IMR-90 (cell line): Measurements from ENCODE around the gene GALNT13. TPM values are rescaled to one million over a fixed set of nuclear protein-coding genes. Genes with fewer than 3 reads are reported as not detected.

Experiments used
- ATAC-seq: fragments of 200-7000 bp; cut with Tn5 transposase; 2 replicates; pipeline ENCODE4 v1.9.1; 2020; ENCODE audit warnings: low read depth, mild to moderate bottlenecking, moderate library complexity
- BruUV-seq: library from RNA; stranded (reverse); fragments of 400-500 nt; replicated peaks from 2 replicates; lab custom pipeline; 2021; lab: Mats Ljungman, UMichigan
- CTCF ChIA-PET: fragments of 300-600 bp; formaldehyde crosslinking; extraction: SDS; loops from one replicate; lab custom pipeline; 2021; ENCODE audit warnings: antibody characterized with exemption; lab: Yijun Ruan, JAX
- POLR2A ChIA-PET: fragments of 300-600 bp; sonication (Branson Sonifier 250); formaldehyde crosslinking; loops from one replicate; lab custom pipeline; 2022; ENCODE audit warnings: antibody characterized with exemption; ENCODE audit not compliant: unreplicated experiment; lab: Charles Lee
- DNase-seq: peaks from one replicate; pipeline ENCODE4 v3.0.0; 2013
- H2AFZ ChIP-seq: replicated peaks from 2 replicates; pipeline ENCODE3; 2013; ENCODE audit warnings: low read length, mild to moderate bottlenecking; ENCODE audit not compliant: poor library complexity
- H2AK5ac ChIP-seq: 2 replicates; pipeline ENCODE4 v1.6.1; 2013; ENCODE audit warnings: low read depth, low read length, inconsistent platforms
- H2AK9ac ChIP-seq: replicated peaks from 2 replicates; pipeline ENCODE3; 2013; ENCODE audit warnings: mild to moderate bottlenecking, low read depth, low read length, moderate library complexity; ENCODE audit not compliant: poor library complexity
- H2BK120ac ChIP-seq: 2 replicates; pipeline ENCODE4 v1.6.1; 2013; ENCODE audit warnings: low read depth, low read length, inconsistent platforms
- H2BK15ac ChIP-seq: 3 replicates; pipeline ENCODE4 v1.6.1; 2013; ENCODE audit warnings: low read depth, low read length, inconsistent platforms
- H2BK20ac ChIP-seq: 2 replicates; pipeline ENCODE4 v1.6.1; 2013; ENCODE audit warnings: low read depth, mild to moderate bottlenecking, inconsistent platforms, low read length, moderate library complexity
- H2BK5ac ChIP-seq: 2 replicates; pipeline ENCODE4 v1.6.1; 2013; ENCODE audit warnings: mild to moderate bottlenecking, low read depth, low read length, inconsistent platforms; ENCODE audit not compliant: poor library complexity, severe bottlenecking
- H3K14ac ChIP-seq: replicated peaks from 2 replicates; pipeline ENCODE4 v1.6.1; 2013; ENCODE audit warnings: low read depth, low read length, inconsistent platforms
- H3K18ac ChIP-seq: 2 replicates; pipeline ENCODE4 v1.6.1; 2013; ENCODE audit warnings: low read depth, low read length, control low read depth
- H3K23ac ChIP-seq: 2 replicates; pipeline ENCODE4 v1.6.1; 2013; ENCODE audit warnings: low read depth, low read length, inconsistent platforms
- H3K27ac ChIP-seq: 2 replicates; pipeline ENCODE4 v1.5.1; 2013; ENCODE audit warnings: mild to moderate bottlenecking, control low read depth, low read length; ENCODE audit not compliant: insufficient read depth
- H3K27me3 ChIP-seq: 2 replicates; pipeline ENCODE4 v1.6.1; 2013; ENCODE audit warnings: low read length; ENCODE audit not compliant: control insufficient read depth, insufficient read depth
- H3K36me3 ChIP-seq: 2 replicates; pipeline ENCODE4 v1.6.1; 2013; ENCODE audit warnings: low read length, mixed read lengths; ENCODE audit not compliant: control insufficient read depth, insufficient read depth
- H3K4ac ChIP-seq: 2 replicates; pipeline ENCODE4 v1.6.1; 2013; ENCODE audit warnings: low read depth, low read length, inconsistent platforms
- H3K4me1 ChIP-seq: 2 replicates; pipeline ENCODE4 v1.6.1; 2013; ENCODE audit warnings: low read length, mixed read lengths; ENCODE audit not compliant: control insufficient read depth, insufficient read depth
- H3K4me2 ChIP-seq: 2 replicates; pipeline ENCODE4 v1.6.1; 2013; ENCODE audit warnings: low read depth, mild to moderate bottlenecking, control low read depth, low read length, moderate library complexity
- H3K4me3 ChIP-seq: 2 replicates; pipeline ENCODE4 v1.5.1; 2013; ENCODE audit warnings: low read depth, mild to moderate bottlenecking, control low read depth, low read length, moderate library complexity; ENCODE audit not compliant: insufficient read depth
- H3K56ac ChIP-seq: 2 replicates; pipeline ENCODE4 v1.6.1; 2013; ENCODE audit warnings: low read length, inconsistent platforms; ENCODE audit not compliant: insufficient read depth; ENCODE audit errors: extremely low read depth
- H3K79me1 ChIP-seq, 2 experiments: 2 replicates each; pipeline ENCODE4 v1.6.1; 2013; ENCODE audit warnings: low read length in 2 of 2, inconsistent platforms in 1 of 2, low read depth in 1 of 2
- H3K9ac ChIP-seq: 2 replicates; pipeline ENCODE4 v1.6.1; 2013; ENCODE audit warnings: low read depth, low read length, control low read depth
- H3K9me1 ChIP-seq: 2 replicates; pipeline ENCODE4 v1.6.1; 2013; ENCODE audit warnings: low read length, inconsistent platforms; ENCODE audit not compliant: insufficient read depth
- H3K9me3 ChIP-seq: 2 replicates; pipeline ENCODE4 v1.6.1; 2013; ENCODE audit warnings: low read length; ENCODE audit not compliant: control insufficient read depth, insufficient read depth
- H4K20me1 ChIP-seq: 2 replicates; pipeline ENCODE4 v1.6.1; 2013; ENCODE audit warnings: low read length, inconsistent platforms; ENCODE audit not compliant: insufficient read depth
- H4K5ac ChIP-seq: 2 replicates; pipeline ENCODE4 v1.6.1; 2013; ENCODE audit warnings: mild to moderate bottlenecking, low read depth, low read length, control low read depth
- H4K8ac ChIP-seq, 2 experiments: 2 replicates each; pipeline ENCODE4 v1.6.1; 2013; ENCODE audit warnings: low read depth in 2 of 2, low read length in 2 of 2, control low read depth in 1 of 2, inconsistent platforms in 1 of 2
- H4K91ac ChIP-seq: 2 replicates; pipeline ENCODE4 v1.6.1; 2013; ENCODE audit warnings: low read depth, low read length, inconsistent platforms; ENCODE audit not compliant: insufficient read depth
- BHLHE40 ChIP-seq: fragments of 150-350 bp; IDR thresholded peaks from 2 replicates; pipeline ENCODE4 v1.6.1; 2016; ENCODE audit warnings: mild to moderate bottlenecking, low read depth, low read length
- CEBPB ChIP-seq: IDR thresholded peaks from 2 replicates; pipeline ENCODE4 v1.6.1; 2012; ENCODE audit warnings: low read depth, low read length, improper control_type of control experiment
- CHD1 ChIP-seq: IDR thresholded peaks from 2 replicates; pipeline ENCODE4 v1.6.1; 2012; ENCODE audit warnings: low read depth, low read length, improper control_type of control experiment
- CTCF ChIP-seq: conservative IDR thresholded peaks from 2 replicates; pipeline ENCODE4 v1.5.1; 2012; ENCODE audit warnings: mild to moderate bottlenecking, low read depth, low read length, improper control_type of control experiment
- FOS ChIP-seq: fragments of 150-350 bp; IDR thresholded peaks from 2 replicates; pipeline ENCODE4 v1.6.1; 2016; ENCODE audit warnings: low read depth, low read length
- MAFK ChIP-seq: IDR thresholded peaks from 2 replicates; pipeline ENCODE4 v1.6.1; 2012; ENCODE audit warnings: low read depth, low read length, improper control_type of control experiment
- MAZ ChIP-seq: IDR thresholded peaks from 2 replicates; pipeline ENCODE4 v1.6.1; 2012; ENCODE audit warnings: low read depth, mild to moderate bottlenecking, low read length, improper control_type of control experiment, moderate library complexity, borderline replicate concordance
- MXI1 ChIP-seq: IDR thresholded peaks from 2 replicates; pipeline ENCODE4 v1.6.1; 2012; ENCODE audit warnings: low read depth, mild to moderate bottlenecking, low read length, moderate library complexity, borderline replicate concordance
- NFE2L2 ChIP-seq: fragments of 150-350 bp; IDR thresholded peaks from 2 replicates; pipeline ENCODE4 v1.6.1; 2016; ENCODE audit warnings: low read depth, mild to moderate bottlenecking, low read length
- POLR2A ChIP-seq: IDR thresholded peaks from 2 replicates; pipeline ENCODE4 v1.6.1; 2012; ENCODE audit warnings: mild to moderate bottlenecking, low read depth, low read length
- RAD21 ChIP-seq: IDR thresholded peaks from 2 replicates; pipeline ENCODE4 v1.6.1; 2012; ENCODE audit warnings: low read length, improper control_type of control experiment
- RCOR1 ChIP-seq: IDR thresholded peaks from 2 replicates; pipeline ENCODE4 v1.6.1; 2012; ENCODE audit warnings: mild to moderate bottlenecking, low read length, improper control_type of control experiment; ENCODE audit not compliant: insufficient replicate concordance
- RFX5 ChIP-seq: IDR thresholded peaks from 2 replicates; pipeline ENCODE4 v1.8.0; 2012; ENCODE audit warnings: low read depth, mild to moderate bottlenecking, low read length, moderate library complexity
- SMC3 ChIP-seq: fragments of 150-350 bp; IDR thresholded peaks from 2 replicates; pipeline ENCODE4 v1.6.1; 2016; ENCODE audit warnings: low read depth, mild to moderate bottlenecking, antibody characterized with exemption, low read length, moderate library complexity
- USF2 ChIP-seq: fragments of 150-350 bp; IDR thresholded peaks from 2 replicates; pipeline ENCODE4 v1.6.1; 2017; ENCODE audit warnings: mild to moderate bottlenecking, antibody characterized with exemption, low read length, low read depth
- WGBS, 2 experiments: methylation state at CpG; one replicate each; pipeline versions ENCODE4 v1.1.5 to v1.1.7; 2013; ENCODE audit warnings: missing lambda C conversion rate in 2 of 2; ENCODE audit not compliant: insufficient read length in 1 of 2; ENCODE audit errors: extremely low coverage in 2 of 2; 5-methylcytosine and 5-hydroxymethylcytosine counted together
- dilution Hi-C: fragments of 300-500 bp; cut with HindIII; formaldehyde crosslinking; loops from one replicate; pipeline ENCODE4 v1.14.3; 2018; ENCODE audit warnings: low sequenced_read_pairs; ENCODE audit not compliant: unreplicated experiment
- in situ Hi-C: fragments of 300-500 bp; cut with MboI; formaldehyde crosslinking; loops from 3 replicates; pipeline ENCODE4 v1.14.3; 2019; ENCODE audit warnings: low sequenced_read_pairs, inconsistent platforms, mixed read lengths
- intact Hi-C: fragments of 100-400 bp; cut with micrococcal nuclease; formaldehyde crosslinking; loops from 2 replicates; pipeline ENCODE4 v1.10.0; 2022
- polyA plus RNA-seq, 3 experiments: library from polyadenylated mRNA; depleted of rRNA; stranded (reverse); fragments of >200 nt; gene quantifications; 2 replicates each; pipeline ENCODE4 v1.2.3, GENCODE V29; 2012; ENCODE audit warnings: low replicate concordance in 1 of 3
- total RNA-seq: library from RNA; depleted of rRNA; stranded (reverse); fragments of >200 nt; gene quantifications from 2 replicates; pipeline ENCODE4 v1.2.3, GENCODE V29; 2012
- TF ChIP-seq, protein P1 (sequence below): fragments of 150-350 bp; IDR thresholded peaks from 2 replicates; pipeline ENCODE4 v1.6.1; 2016; ENCODE audit warnings: low read depth, mild to moderate bottlenecking, low read length, moderate library complexity, borderline replicate concordance

The GALNT13 gene
- total and polyA plus RNA-seq, 2 of the 4 experiments (the other 2 are of a cell fraction), result 0.03 TPM; not detected in 1

DNA sequence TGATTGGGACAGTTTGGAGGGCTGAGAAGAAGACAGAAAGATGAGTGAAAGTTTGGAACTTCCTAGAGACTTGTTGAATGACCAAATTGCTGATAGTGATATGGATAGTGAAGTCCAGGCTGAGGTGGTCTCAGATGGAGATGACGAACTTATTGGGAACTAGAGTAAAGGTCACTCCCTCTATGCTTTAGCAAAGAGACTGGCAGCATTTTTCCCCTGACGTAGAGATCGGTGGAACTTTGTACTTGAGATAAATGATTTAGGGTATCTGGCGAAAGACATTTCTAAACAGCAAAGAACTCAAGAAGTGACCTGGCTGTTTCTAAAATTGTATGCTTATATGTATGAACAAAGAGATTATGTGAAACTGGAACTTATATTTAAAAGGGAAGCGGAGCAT, 605.6 kb downstream of the GALNT13 start:
- H4K5ac ChIP-seq, result no peak overlapping the region
- H3K4me1 ChIP-seq, result no peaks in the 10 kb centered on the region
- no peak overlapping the region for H4K8ac ChIP-seq
- peaks cover 13% of the 10 kb centered on the region for H3K9me3 ChIP-seq
- no peak overlapping the region for H2BK5ac ChIP-seq
- H3K36me3 ChIP-seq, result no peaks in the 10 kb centered on the region
- no peak for DNase-seq
- no peak overlapping the region for H2AFZ ChIP-seq
- in situ Hi-C loops, result no loop called here
- dilution Hi-C loops, result no loop called here
- intact Hi-C loops, result no loop called here
- H3K9ac ChIP-seq, result no peak overlapping the region
- no peaks in the 10 kb centered on the region for H3K79me1 ChIP-seq
- no peak overlapping the region for H3K4me2 ChIP-seq
- H3K23ac ChIP-seq, result no peak overlapping the region
- no peak overlapping the region for H2BK15ac ChIP-seq
- no peak overlapping the region for H3K56ac ChIP-seq
- H4K91ac ChIP-seq, result no peak overlapping the region
- no peak overlapping the region for H2AK9ac ChIP-seq
- no peak overlapping the region for H2AK5ac ChIP-seq
- no peak overlapping the region for H3K4me3 ChIP-seq
- H3K14ac ChIP-seq, result no peak overlapping the region
- no peak overlapping the region for H2BK20ac ChIP-seq
- H3K27ac ChIP-seq, result no peak overlapping the region
- WGBS, 2 experiments, result no CpG with 5 or more reads among the region's 5 CpGs
- TF ChIP-seq, protein P1, sequence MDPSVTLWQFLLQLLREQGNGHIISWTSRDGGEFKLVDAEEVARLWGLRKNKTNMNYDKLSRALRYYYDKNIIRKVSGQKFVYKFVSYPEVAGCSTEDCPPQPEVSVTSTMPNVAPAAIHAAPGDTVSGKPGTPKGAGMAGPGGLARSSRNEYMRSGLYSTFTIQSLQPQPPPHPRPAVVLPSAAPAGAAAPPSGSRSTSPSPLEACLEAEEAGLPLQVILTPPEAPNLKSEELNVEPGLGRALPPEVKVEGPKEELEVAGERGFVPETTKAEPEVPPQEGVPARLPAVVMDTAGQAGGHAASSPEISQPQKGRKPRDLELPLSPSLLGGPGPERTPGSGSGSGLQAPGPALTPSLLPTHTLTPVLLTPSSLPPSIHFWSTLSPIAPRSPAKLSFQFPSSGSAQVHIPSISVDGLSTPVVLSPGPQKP, result no peak
- TF ChIP-seq MXI1 (no peak), CHD1 (no peak), CEBPB (no peak), CTCF (no peak), RFX5 (no peak), MAZ (no peak), RAD21 (no peak), NFE2L2 (no peak), RCOR1 (no peak), USF2 (no peak), FOS (no peak), BHLHE40 (no peak), MAFK (no peak), SMC3 (no peak), POLR2A (no peak)
- no peak overlapping the region for H3K4ac ChIP-seq
- H3K27me3 ChIP-seq, result no peaks in the 10 kb centered on the region
- no peak for ATAC-seq
- ChIA-PET CTCF (no interaction called here), POLR2A (no interaction called here)
- no peak overlapping the region for H2BK120ac ChIP-seq
- H3K9me1 ChIP-seq, result no peaks in the 10 kb centered on the region
- no peaks in the 10 kb centered on the region for H4K20me1 ChIP-seq
- H3K18ac ChIP-seq, result no peak overlapping the region
- BruUV-seq, result no TSS peak
